ENCODE results near the gene NXT1.

Gene NXT1

GRCh38 chr20:23358923-23359593, 8.5 kb downstream of the NXT1 start:
- Histone ChIP-seq H3K27ac (no peak overlapping the region), H3K9ac (ENCODE audit: insufficient read length) (no peak overlapping the region), H3K36me3 (ENCODE audit: insufficient read depth, low read length) (peaks cover 19% of the 10 kb centered on the region; the same call in 1 of the 2 replicates), H3K9me3 (ENCODE audit: low read depth, low read length) (no peaks in the 10 kb centered on the region), H3K4me3 (peak overlapping the region; percentile 90)
- TF ChIP-seq POLR2AphosphoS5 (IDR thresholded peaks at IDR 0.05; ENCODE audit: borderline replicate concordance, low read depth, low read length) (no peak), FOXP2 (optimal IDR thresholded peaks at IDR 0.05; ENCODE audit: control extremely low read depth, extremely low read length, insufficient read depth) (no peak), EZH2 (IDR thresholded peaks at IDR 0.05) (no peak)
- DNase-seq (ENCODE audit: low read depth, low spot score): no peak

GRCh38 chr20:23360531-23360930, 9.9 kb downstream of the NXT1 start:
- no peaks in the 10 kb centered on the region for H3K9me3 ChIP-seq (ENCODE audit: low read depth, low read length)
- no peak for DNase-seq (ENCODE audit: low read depth, low spot score)
- TF ChIP-seq POLR2AphosphoS5 (IDR thresholded peaks at IDR 0.05; ENCODE audit: borderline replicate concordance, low read depth, low read length) (no peak), EZH2 (IDR thresholded peaks at IDR 0.05) (no peak), FOXP2 (optimal IDR thresholded peaks at IDR 0.05; ENCODE audit: control extremely low read depth, extremely low read length, insufficient read depth) (no peak)
- H3K36me3 ChIP-seq (ENCODE audit: insufficient read depth, low read length): peaks cover 15% of the 10 kb centered on the region; the same call in 1 of the 2 replicates
- peak overlapping the region; percentile 96 for H3K4me3 ChIP-seq
- H3K27ac ChIP-seq: peak overlapping the region; percentile 87
- H3K9ac ChIP-seq (ENCODE audit: insufficient read length): peak overlapping the region; percentile 98

GRCh38 chr20:23361119-23361475, 10.5 kb downstream of the NXT1 start:
- H3K9me3 ChIP-seq (ENCODE audit: low read depth, low read length): no peaks in the 10 kb centered on the region
- peak overlapping the region; percentile 98 for H3K9ac ChIP-seq (ENCODE audit: insufficient read length)
- H3K4me3 ChIP-seq: peak overlapping the region; percentile 96
- peaks cover 16% of the 10 kb centered on the region; the same call in 1 of the 2 replicates for H3K36me3 ChIP-seq (ENCODE audit: insufficient read depth, low read length)
- DNase-seq (ENCODE audit: low read depth, low spot score): no peak
- no peak for TF ChIP-seq EZH2 (IDR thresholded peaks at IDR 0.05)
- H3K27ac ChIP-seq: peak overlapping the region; percentile 87

- H3K36me3 ChIP-seq (ENCODE audit: insufficient read depth, low read length): peaks cover 19% of the 10 kb centered on the region; the same call in 1 of the 2 replicates
- no peaks in the 10 kb centered on the region for H3K9me3 ChIP-seq (ENCODE audit: low read depth, low read length)
- TF ChIP-seq POLR2AphosphoS5 (IDR thresholded peaks at IDR 0.05; ENCODE audit: borderline replicate concordance, low read depth, low read length) (peak; percentile 93), EZH2 (IDR thresholded peaks at IDR 0.05) (no peak), FOXP2 (optimal IDR thresholded peaks at IDR 0.05; ENCODE audit: control extremely low read depth, extremely low read length, insufficient read depth) (peak; percentile 87)
- DNase-seq (ENCODE audit: low read depth, low spot score): peak; percentile 40
- H3K9ac ChIP-seq (ENCODE audit: insufficient read length): peak within 1 kb of the TSS; percentile 98
- H3K4me3 ChIP-seq: peak within 1 kb of the TSS; percentile 96
- H3K27ac ChIP-seq: peak within 1 kb of the TSS; percentile 87
Measured at GRCh38 chr20:23361476-23362391, 11.1 kb downstream of the NXT1 start, which contains the start of gene GZF1. Gene GZF1 (plus strand): TSS chr20:23362182. CDS start chr20:23364384, 2,202 bp downstream.

GRCh38 chr20:23362392-23363256, 12.0 kb downstream of the NXT1 start:
- Histone ChIP-seq H3K9ac (ENCODE audit: insufficient read length) (peak overlapping the region; percentile 83), H3K4me3 (peak overlapping the region; percentile 96), H3K9me3 (ENCODE audit: low read depth, low read length) (no peaks in the 10 kb centered on the region), H3K27ac (no peak overlapping the region), H3K36me3 (ENCODE audit: insufficient read depth, low read length) (peaks cover 28% of the 10 kb centered on the region)
- no peak for TF ChIP-seq POLR2AphosphoS5 (IDR thresholded peaks at IDR 0.05; ENCODE audit: borderline replicate concordance, low read depth, low read length)
- no peak for TF ChIP-seq FOXP2 (optimal IDR thresholded peaks at IDR 0.05; ENCODE audit: control extremely low read depth, extremely low read length, insufficient read depth)
- TF ChIP-seq EZH2 (IDR thresholded peaks at IDR 0.05): no peak
- DNase-seq (ENCODE audit: low read depth, low spot score): no peak

GRCh38 chr20:23363257-23363649, 12.7 kb downstream of the NXT1 start:
- Histone ChIP-seq H3K36me3 (ENCODE audit: insufficient read depth, low read length) (peaks cover 34% of the 10 kb centered on the region), H3K9me3 (ENCODE audit: low read depth, low read length) (no peaks in the 10 kb centered on the region), H3K9ac (ENCODE audit: insufficient read length) (peak overlapping the region; percentile 83), H3K4me3 (peak overlapping the region; percentile 96), H3K27ac (no peak overlapping the region)
- TF ChIP-seq EZH2 (IDR thresholded peaks at IDR 0.05) (no peak), POLR2AphosphoS5 (IDR thresholded peaks at IDR 0.05; ENCODE audit: borderline replicate concordance, low read depth, low read length) (no peak), FOXP2 (optimal IDR thresholded peaks at IDR 0.05; ENCODE audit: control extremely low read depth, extremely low read length, insufficient read depth) (no peak)
- DNase-seq (ENCODE audit: low read depth, low spot score): no peak

GRCh38 chr20:23365390-23366165, 15.0 kb downstream of the NXT1 start:
- Histone ChIP-seq H3K27ac (no peak overlapping the region), H3K9ac (ENCODE audit: insufficient read length) (no peak overlapping the region), H3K9me3 (ENCODE audit: low read depth, low read length) (no peaks in the 10 kb centered on the region), H3K36me3 (ENCODE audit: insufficient read depth, low read length) (peaks cover 57% of the 10 kb centered on the region), H3K4me3 (no peak overlapping the region)
- TF ChIP-seq EZH2 (IDR thresholded peaks at IDR 0.05) (no peak), FOXP2 (optimal IDR thresholded peaks at IDR 0.05; ENCODE audit: control extremely low read depth, extremely low read length, insufficient read depth) (no peak), POLR2AphosphoS5 (IDR thresholded peaks at IDR 0.05; ENCODE audit: borderline replicate concordance, low read depth, low read length) (no peak)
- DNase-seq (ENCODE audit: low read depth, low spot score): no peak

All from SK-N-MC (cell line).